ENCODE results near the gene KLHL29.

GRCh38 chr2:23659773-23660172 lies 274.8 kb downstream of the KLHL29 start:
- TF ChIP-seq, protein P1, sequence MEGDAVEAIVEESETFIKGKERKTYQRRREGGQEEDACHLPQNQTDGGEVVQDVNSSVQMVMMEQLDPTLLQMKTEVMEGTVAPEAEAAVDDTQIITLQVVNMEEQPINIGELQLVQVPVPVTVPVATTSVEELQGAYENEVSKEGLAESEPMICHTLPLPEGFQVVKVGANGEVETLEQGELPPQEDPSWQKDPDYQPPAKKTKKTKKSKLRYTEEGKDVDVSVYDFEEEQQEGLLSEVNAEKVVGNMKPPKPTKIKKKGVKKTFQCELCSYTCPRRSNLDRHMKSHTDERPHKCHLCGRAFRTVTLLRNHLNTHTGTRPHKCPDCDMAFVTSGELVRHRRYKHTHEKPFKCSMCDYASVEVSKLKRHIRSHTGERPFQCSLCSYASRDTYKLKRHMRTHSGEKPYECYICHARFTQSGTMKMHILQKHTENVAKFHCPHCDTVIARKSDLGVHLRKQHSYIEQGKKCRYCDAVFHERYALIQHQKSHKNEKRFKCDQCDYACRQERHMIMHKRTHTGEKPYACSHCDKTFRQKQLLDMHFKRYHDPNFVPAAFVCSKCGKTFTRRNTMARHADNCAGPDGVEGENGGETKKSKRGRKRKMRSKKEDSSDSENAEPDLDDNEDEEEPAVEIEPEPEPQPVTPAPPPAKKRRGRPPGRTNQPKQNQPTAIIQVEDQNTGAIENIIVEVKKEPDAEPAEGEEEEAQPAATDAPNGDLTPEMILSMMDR (conservative IDR thresholded peaks at IDR 0.05; ENCODE audit: low read depth, low read length), result no peak
- TF ChIP-seq EZH2 (IDR thresholded peaks at IDR 0.05; ENCODE audit: borderline replicate concordance, low read depth, low read length, poor library complexity, severe bottlenecking), result no peak
